H1 (cell line): ENCODE results near the gene MYO7B. TPM values are rescaled to one million over a fixed set of nuclear protein-coding genes. Genes with fewer than 3 reads are reported as not detected.

Source experiments
- CTCF ChIA-PET: fragments of 300-600 bp; sonication (Branson Sonifier 250); formaldehyde crosslinking; loops from one replicate; lab custom pipeline; 2021; ENCODE audit not compliant: partially characterized antibody; lab: Charles Lee
- POLR2A ChIA-PET: fragments of 300-600 bp; sonication (Branson Sonifier 250); formaldehyde crosslinking; loops from one replicate; lab custom pipeline; 2021; ENCODE audit warnings: inconsistent platforms; ENCODE audit not compliant: partially characterized antibody; lab: Charles Lee
- DNase-seq, 2 experiments: peaks; one replicate each; pipeline versions ENCODE4 v3.0.0 to v3.0.0-alpha.2; 2010 to 2022; ENCODE audit warnings: low spot score in 2 of 2, low read depth in 1 of 2, mixed read lengths in 1 of 2
- FAIRE-seq: peaks from 2 replicates; lab custom pipeline; 2011; peaks lifted over from hg19 to GRCh38; lab: Jason Lieb, UNC
- H2AFZ ChIP-seq: 2 replicates; pipeline ENCODE4 v1.8.1; 2012; ENCODE audit warnings: low read length, inconsistent platforms
- H2AK5ac ChIP-seq: 2 replicates; pipeline ENCODE4 v1.6.1; 2013; ENCODE audit warnings: low read depth, low read length
- H2BK120ac ChIP-seq: replicated peaks from 2 replicates; pipeline ENCODE3; 2013; ENCODE audit warnings: low read depth, low read length, inconsistent platforms
- H2BK12ac ChIP-seq: 2 replicates; pipeline ENCODE4 v1.6.1; 2013; ENCODE audit warnings: low read depth, low read length
- H2BK15ac ChIP-seq: 2 replicates; pipeline ENCODE4 v1.6.1; 2013; ENCODE audit warnings: low read length
- H2BK20ac ChIP-seq: 2 replicates; pipeline ENCODE4 v1.6.1; 2013; ENCODE audit warnings: low read length
- H2BK5ac ChIP-seq: 2 replicates; pipeline ENCODE4 v1.6.1; 2013; ENCODE audit warnings: low read depth, low read length
- H3K14ac ChIP-seq: 2 replicates; pipeline ENCODE4 v1.6.1; 2013; ENCODE audit warnings: inconsistent platforms; ENCODE audit not compliant: insufficient read length
- H3K18ac ChIP-seq: 2 replicates; pipeline ENCODE4 v1.6.1; 2013; ENCODE audit warnings: low read length; ENCODE audit errors: extremely low read depth
- H3K23ac ChIP-seq: 2 replicates; pipeline ENCODE4 v1.6.1; 2013; ENCODE audit warnings: inconsistent platforms; ENCODE audit not compliant: insufficient read length
- H3K23me2 ChIP-seq: 2 replicates; pipeline ENCODE4 v1.6.1; 2013; ENCODE audit warnings: low read depth, low read length
- H3K27ac ChIP-seq: 2 replicates; pipeline ENCODE4 v1.6.1; 2011; ENCODE audit warnings: low read depth, low read length, inconsistent platforms
- H3K27me3 ChIP-seq, 4 experiments: replicated peaks in 1 of 4; 1 replicate in 1 of 4; 2 replicates in 3 of 4; pipeline versions ENCODE4 v1.6.1 to v1.8.1; 2011 to 2013; ENCODE audit warnings: low read length in 3 of 4, mild to moderate bottlenecking in 3 of 4, inconsistent platforms in 2 of 4, mixed read lengths in 2 of 4, moderate library complexity in 1 of 4; ENCODE audit not compliant: control insufficient read depth in 3 of 4, insufficient read depth in 3 of 4; ENCODE audit errors: extremely low read depth in 1 of 4
- H3K36me3 ChIP-seq, 4 experiments: 2 replicates each; pipeline versions ENCODE4 v1.6.1 to v1.8.1; 2011 to 2013; ENCODE audit warnings: mild to moderate bottlenecking in 4 of 4, low read length in 3 of 4, moderate library complexity in 2 of 4, control low read depth in 1 of 4, inconsistent platforms in 1 of 4; ENCODE audit not compliant: insufficient read depth in 4 of 4, control insufficient read depth in 2 of 4
- H3K4ac ChIP-seq: replicated peaks from 2 replicates; pipeline ENCODE3; 2013; ENCODE audit warnings: low read length, low read depth, mixed read lengths, inconsistent platforms; ENCODE audit not compliant: insufficient read length
- H3K4me1 ChIP-seq, 4 experiments: replicated peaks in 1 of 4; 1 replicate in 1 of 4; 2 replicates in 3 of 4; pipeline versions ENCODE4 v1.6.1 to v1.8.1; 2011 to 2013; ENCODE audit warnings: low read length in 3 of 4, inconsistent platforms in 2 of 4, mixed read lengths in 1 of 4; ENCODE audit not compliant: insufficient read depth in 4 of 4, control insufficient read depth in 3 of 4
- H3K4me2 ChIP-seq, 2 experiments: 2 replicates each; pipeline versions ENCODE4 v1.6.1 to v1.8.1; 2011 to 2013; ENCODE audit warnings: low read depth in 2 of 2, low read length in 2 of 2, control low read depth in 1 of 2, inconsistent platforms in 1 of 2, mild to moderate bottlenecking in 1 of 2; ENCODE audit not compliant: insufficient read depth in 1 of 2
- H3K4me3 ChIP-seq, 4 experiments: fragments of 200-600, 300-600 bp in 1 of 4; sonication (generic), shearing (Covaris generic), sonication (Bioruptor Twin) in 1 of 4; 2 replicates each; pipeline versions ENCODE4 v1.5.1 to v1.8.1; 2011 to 2016; ENCODE audit warnings: low read length in 4 of 4, low read depth in 3 of 4, control low read depth in 2 of 4, inconsistent platforms in 2 of 4, mild to moderate bottlenecking in 2 of 4, mixed read lengths in 1 of 4, moderate library complexity in 1 of 4; ENCODE audit not compliant: insufficient read depth in 2 of 4; ENCODE audit errors: extremely low read depth in 1 of 4
- H3K56ac ChIP-seq: replicated peaks from 2 replicates; pipeline ENCODE3; 2013; ENCODE audit warnings: low read depth, mild to moderate bottlenecking, mixed read lengths, low read length, inconsistent platforms; ENCODE audit not compliant: insufficient read length
- H3K79me1 ChIP-seq: 2 replicates; pipeline ENCODE4 v1.6.1; 2013; ENCODE audit warnings: low read depth, low read length, control low read depth
- H3K79me2 ChIP-seq, 2 experiments: 2 replicates each; pipeline versions ENCODE4 v1.6.1 to v1.8.1; 2012 to 2013; ENCODE audit warnings: low read length in 2 of 2, mild to moderate bottlenecking in 2 of 2, inconsistent platforms in 1 of 2; ENCODE audit not compliant: insufficient read depth in 2 of 2, control insufficient read depth in 1 of 2
- H3K9ac ChIP-seq, 4 experiments: replicated peaks in 1 of 4; 1 replicate in 1 of 4; 2 replicates in 3 of 4; pipeline versions ENCODE4 v1.6.1 to v1.8.1; 2011 to 2013; ENCODE audit warnings: low read depth in 3 of 4, low read length in 3 of 4, control low read depth in 2 of 4, mild to moderate bottlenecking in 2 of 4, moderate library complexity in 2 of 4, inconsistent platforms in 1 of 4; ENCODE audit errors: extremely low read depth in 1 of 4
- H3K9me3 ChIP-seq, 2 experiments: 2 replicates each; pipeline versions ENCODE4 v1.6.1 to v1.8.1; 2012 to 2013; ENCODE audit warnings: mild to moderate bottlenecking in 2 of 2, moderate library complexity in 2 of 2, control low read depth in 1 of 2, inconsistent platforms in 1 of 2, low read depth in 1 of 2, low read length in 1 of 2, mixed read lengths in 1 of 2; ENCODE audit not compliant: insufficient read depth in 2 of 2
- H4K20me1 ChIP-seq, 2 experiments: replicated peaks in 1 of 2; 2 replicates each; pipeline versions ENCODE3 to v1.8.1; 2011 to 2013; ENCODE audit warnings: inconsistent platforms in 2 of 2, low read length in 2 of 2, mild to moderate bottlenecking in 1 of 2; ENCODE audit not compliant: insufficient read depth in 2 of 2, control insufficient read depth in 1 of 2
- H4K5ac ChIP-seq: 2 replicates; pipeline ENCODE4 v1.6.1; 2013; ENCODE audit warnings: low read length, low read depth, mixed read lengths, inconsistent platforms; ENCODE audit not compliant: insufficient read length
- H4K8ac ChIP-seq: 2 replicates; pipeline ENCODE4 v1.8.0; 2013; ENCODE audit warnings: mild to moderate bottlenecking, moderate library complexity, low read length, inconsistent platforms; ENCODE audit not compliant: insufficient read depth; ENCODE audit errors: extremely low read depth
- H4K91ac ChIP-seq: replicated peaks from 2 replicates; pipeline ENCODE3; 2013; ENCODE audit warnings: low read length, mixed read lengths, inconsistent platforms; ENCODE audit not compliant: insufficient read length
- CEBPB ChIP-seq: IDR thresholded peaks from 2 replicates; pipeline ENCODE4 v1.6.1; 2012; ENCODE audit warnings: low read depth, low read length
- EZH2 ChIP-seq: fragments of 200-600 bp; sonication (generic); IDR thresholded peaks from 2 replicates; pipeline ENCODE4 v1.7.1; 2012; ENCODE audit warnings: low read depth, mild to moderate bottlenecking, moderate library complexity, low read length, inconsistent platforms; ENCODE audit not compliant: severe bottlenecking
- GTF2F1 ChIP-seq: IDR thresholded peaks from 2 replicates; pipeline ENCODE4 v1.6.1; 2012; ENCODE audit warnings: low read depth, low read length, improper control_type of control experiment, borderline replicate concordance
- HDAC2 ChIP-seq, 2 experiments: fragments of 300-600 bp in 1 of 2; sonication (generic) in 1 of 2; IDR thresholded peaks; 2 replicates each; pipeline ENCODE4 v1.6.1; 2011 to 2012; ENCODE audit warnings: low read depth in 2 of 2, low read length in 2 of 2, mild to moderate bottlenecking in 2 of 2, moderate library complexity in 2 of 2, borderline replicate concordance in 1 of 2, inconsistent platforms in 1 of 2
- SAP30 ChIP-seq: fragments of 300-600 bp; sonication (generic); IDR thresholded peaks from 2 replicates; pipeline ENCODE4 v1.7.1; 2012; ENCODE audit warnings: low read length, moderate library complexity, mild to moderate bottlenecking, inconsistent platforms; ENCODE audit not compliant: insufficient read depth, insufficient replicate concordance
- TBP ChIP-seq: IDR thresholded peaks from 2 replicates; pipeline ENCODE4 v1.6.1; 2011; ENCODE audit warnings: low read depth, low read length, improper control_type of control experiment
- WGBS, 2 experiments: shearing (Covaris generic) in 1 of 2; methylation state at CpG; one replicate each; pipeline versions ENCODE4 v1.1.6 to v1.1.7; 2013 to 2015; ENCODE audit warnings: low lambda C conversion rate in 2 of 2, mixed read lengths in 2 of 2, inconsistent platforms in 1 of 2, low coverage in 1 of 2, missing lambda C conversion rate in 1 of 2; ENCODE audit not compliant: insufficient replicate concordance in 2 of 2, insufficient coverage in 1 of 2, insufficient read length in 1 of 2; ENCODE audit errors: extremely low coverage in 1 of 2, missing lambda C conversion rate in 1 of 2; 5-methylcytosine and 5-hydroxymethylcytosine counted together
- polyA plus RNA-seq, 7 experiments: library from polyadenylated mRNA; depleted of rRNA in 3 of 7; stranded (reverse) in 5 of 7; unstranded in 2 of 7; fragments of >200 nt in 5 of 7; fragments of 200-250 nt in 2 of 7; gene quantifications; 1 replicate in 5 of 7; 2 replicates in 1 of 7; 4 replicates in 1 of 7; pipeline versions ENCODE4 v1.2.1 to v1.2.3, GENCODE V29; 2011 to 2013; ENCODE audit warnings: missing spikeins in 2 of 7, mixed read lengths in 2 of 7
- total RNA-seq: library from RNA; stranded (reverse); fragmentation: NEBNext Ultra II Directional; extraction: Animal tissue kit (Norgen Biotek cat#: 25700); gene quantifications from 2 replicates; pipeline ENCODE4 v1.2.1, GENCODE V29; 2021
- TF ChIP-seq, protein P1 (sequence below): IDR thresholded peaks from 2 replicates; pipeline ENCODE4 v1.6.1; 2012; ENCODE audit warnings: inconsistent platforms
- TF ChIP-seq, protein P2 (sequence below): IDR thresholded peaks from 2 replicates; pipeline ENCODE4 v1.6.1; 2011; ENCODE audit warnings: low read depth, mild to moderate bottlenecking, low read length; ENCODE audit not compliant: insufficient read depth
- TF ChIP-seq, protein P3 (sequence below), 3 experiments: IDR thresholded peaks; 1 replicate in 2 of 3; 2 replicates in 1 of 3; pipeline versions ENCODE4 v1.5.1 to v1.6.1; 2011; ENCODE audit warnings: low read length in 3 of 3, mild to moderate bottlenecking in 3 of 3, inconsistent platforms in 2 of 3, low read depth in 1 of 3, moderate library complexity in 1 of 3; ENCODE audit not compliant: insufficient read depth in 1 of 3; ENCODE audit errors: control extremely low read depth in 1 of 3

MYO7B gene
- total and polyA plus RNA-seq, 2 of the 8 experiments (the other 6 are each of a cell fraction or from before 2014, with no cell fraction given): not detected

DNA sequence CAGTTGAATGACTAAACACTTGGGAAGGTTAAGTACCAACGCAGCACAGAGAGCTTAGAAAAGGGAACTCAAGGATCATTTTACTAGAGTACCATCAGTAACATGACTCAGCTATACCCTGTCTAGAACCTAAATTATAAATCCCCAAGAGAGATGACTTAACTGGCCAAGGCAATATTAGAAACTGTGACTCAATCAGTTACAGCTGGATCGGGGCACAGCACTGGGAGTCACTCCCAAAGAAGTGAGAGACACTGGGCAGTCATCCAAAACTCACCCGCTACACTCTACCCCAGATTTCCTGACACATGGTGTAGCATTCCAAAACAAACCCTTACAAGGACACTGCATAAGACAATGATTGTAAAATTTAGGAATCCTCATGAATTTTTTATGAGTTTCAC lies 26.9 kb upstream of the MYO7B start:
- H3K4ac ChIP-seq: no peak overlapping the region
- no peak for DNase-seq
- no peak overlapping the region for H3K4me3 ChIP-seq
- peaks cover 13% of the 10 kb centered on the region in 2 experiments for H4K20me1 ChIP-seq
- H3K23ac ChIP-seq: no peak overlapping the region
- peaks cover 11 to 26% (median 18%) of the 10 kb centered on the region in 4 experiments for H3K36me3 ChIP-seq
- no peak overlapping the region for H3K56ac ChIP-seq
- H4K8ac ChIP-seq: no peak overlapping the region
- no peak overlapping the region for H4K5ac ChIP-seq
- H3K18ac ChIP-seq: no peak overlapping the region
- no peak overlapping the region for H2AK5ac ChIP-seq
- no peak overlapping the region for H4K91ac ChIP-seq
- H3K79me1 ChIP-seq: peaks cover 9% of the 10 kb centered on the region; the same call in 1 of the 2 replicates
- no peak overlapping the region for H2BK15ac ChIP-seq
- 85% methylated on average over 3 of the region's 3 CpGs; no CpG with 5 or more reads in 1 of the 2 experiments for WGBS, 2 experiments
- H3K9ac ChIP-seq: no peak overlapping the region
- no peak overlapping the region for H3K27ac ChIP-seq
- H2AFZ ChIP-seq: no peak overlapping the region
- no peaks in the 10 kb centered on the region for H3K9me3 ChIP-seq
- H2BK5ac ChIP-seq: no peak overlapping the region
- POLR2A ChIA-PET: interaction anchor here (1.2 to 2.6 kb wide), 3 partner anchors 10 to 194 kb away, joined by 3 to 9 read pairs (median 3); partner anchors contain the start of gene IWS1
- no peak overlapping the region for H2BK12ac ChIP-seq
- FAIRE-seq: no peak
- no peaks in the 10 kb centered on the region for H3K27me3 ChIP-seq
- H3K4me2 ChIP-seq: no peak overlapping the region
- H3K23me2 ChIP-seq: no peaks in the 10 kb centered on the region
- peaks cover 13 to 75% of the 10 kb centered on the region in 2 experiments for H3K79me2 ChIP-seq
- CTCF ChIA-PET: interaction anchor here (1.8 to 2.3 kb wide), 3 partner anchors 20 to 83 kb away, joined by 5 to 11 read pairs (median 6); no protein-coding TSS in a partner anchor
- H2BK120ac ChIP-seq: no peak overlapping the region
- no peaks in the 10 kb centered on the region; a peak in 1 of 7 replicates for H3K4me1 ChIP-seq
- no peak overlapping the region for H3K14ac ChIP-seq
- H2BK20ac ChIP-seq: no peak overlapping the region
- no peak for TF ChIP-seq GTF2F1
- TF ChIP-seq, protein P1, sequence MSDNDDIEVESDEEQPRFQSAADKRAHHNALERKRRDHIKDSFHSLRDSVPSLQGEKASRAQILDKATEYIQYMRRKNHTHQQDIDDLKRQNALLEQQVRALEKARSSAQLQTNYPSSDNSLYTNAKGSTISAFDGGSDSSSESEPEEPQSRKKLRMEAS: no peak
- no peak for TF ChIP-seq TBP
- TF ChIP-seq EZH2: no peak
- TF ChIP-seq CEBPB: no peak
- no peak for TF ChIP-seq HDAC2 (IDR thresholded peaks at IDR 0.05; ENCODE audit: borderline replicate concordance in 1 of 2, low read depth in 2 of 2, low read length in 2 of 2)
- TF ChIP-seq SAP30: no peak
- TF ChIP-seq, protein P2, sequence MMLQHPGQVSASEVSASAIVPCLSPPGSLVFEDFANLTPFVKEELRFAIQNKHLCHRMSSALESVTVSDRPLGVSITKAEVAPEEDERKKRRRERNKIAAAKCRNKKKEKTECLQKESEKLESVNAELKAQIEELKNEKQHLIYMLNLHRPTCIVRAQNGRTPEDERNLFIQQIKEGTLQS: no peak
- TF ChIP-seq, protein P3, sequence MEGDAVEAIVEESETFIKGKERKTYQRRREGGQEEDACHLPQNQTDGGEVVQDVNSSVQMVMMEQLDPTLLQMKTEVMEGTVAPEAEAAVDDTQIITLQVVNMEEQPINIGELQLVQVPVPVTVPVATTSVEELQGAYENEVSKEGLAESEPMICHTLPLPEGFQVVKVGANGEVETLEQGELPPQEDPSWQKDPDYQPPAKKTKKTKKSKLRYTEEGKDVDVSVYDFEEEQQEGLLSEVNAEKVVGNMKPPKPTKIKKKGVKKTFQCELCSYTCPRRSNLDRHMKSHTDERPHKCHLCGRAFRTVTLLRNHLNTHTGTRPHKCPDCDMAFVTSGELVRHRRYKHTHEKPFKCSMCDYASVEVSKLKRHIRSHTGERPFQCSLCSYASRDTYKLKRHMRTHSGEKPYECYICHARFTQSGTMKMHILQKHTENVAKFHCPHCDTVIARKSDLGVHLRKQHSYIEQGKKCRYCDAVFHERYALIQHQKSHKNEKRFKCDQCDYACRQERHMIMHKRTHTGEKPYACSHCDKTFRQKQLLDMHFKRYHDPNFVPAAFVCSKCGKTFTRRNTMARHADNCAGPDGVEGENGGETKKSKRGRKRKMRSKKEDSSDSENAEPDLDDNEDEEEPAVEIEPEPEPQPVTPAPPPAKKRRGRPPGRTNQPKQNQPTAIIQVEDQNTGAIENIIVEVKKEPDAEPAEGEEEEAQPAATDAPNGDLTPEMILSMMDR (IDR thresholded peaks at IDR 0.05; ENCODE audit: control extremely low read depth in 1 of 3, insufficient read depth in 1 of 3, low read depth in 1 of 3, low read length in 3 of 3): no peak
